HG03045 (cell line): Measurements from ENCODE around the gene NAALADL2.

ENCODE experiments used
- ATAC-seq: cut with Tn5 transposase; IDR thresholded peaks from one replicate; pipeline ENCODE4 v1.9.1; 2021; ENCODE audit warnings: mild to moderate bottlenecking, moderate library complexity; ENCODE audit not compliant: unreplicated experiment

The NAALADL2 gene

DNA sequence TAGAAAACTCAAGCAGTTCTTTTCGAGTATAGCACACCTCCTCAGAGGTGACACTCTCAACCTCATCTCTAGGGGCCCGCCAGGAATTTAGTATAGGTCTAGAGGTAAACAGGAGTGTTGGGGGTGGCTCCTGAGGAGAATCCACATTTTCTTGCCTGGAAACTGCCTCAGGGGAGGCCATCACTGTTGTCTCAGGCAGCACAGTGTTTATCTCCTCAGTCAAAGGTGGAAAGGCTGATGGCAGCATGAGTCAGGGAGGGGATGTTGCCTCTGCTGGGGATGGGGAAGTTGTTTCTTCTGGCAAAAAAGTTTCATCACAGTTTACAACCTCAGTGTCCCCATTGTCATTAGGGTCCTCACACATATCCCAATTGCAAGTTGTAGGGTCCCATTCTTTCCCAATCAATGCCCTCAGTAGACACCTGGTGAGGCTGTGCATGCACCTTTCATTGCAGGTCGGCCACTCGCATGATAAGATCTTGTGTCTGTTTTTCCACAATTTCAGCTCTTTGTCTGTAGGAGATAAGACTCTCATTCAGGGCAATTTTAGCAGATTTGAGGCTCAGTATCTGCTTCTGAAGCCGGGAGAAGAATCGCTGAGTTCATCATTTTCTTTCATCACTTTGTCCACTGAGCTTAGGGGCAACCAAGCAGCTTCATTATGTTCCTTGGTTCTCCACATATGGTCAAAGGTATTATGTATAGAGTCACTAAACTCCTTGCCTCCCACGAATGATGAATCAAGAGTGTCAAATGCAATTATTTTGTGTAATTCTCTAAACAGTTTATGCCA is 25.8 kb downstream of the NAALADL2 start:
- no peak for ATAC-seq

GRCh38 chr3:174891524-174892203 is 32.5 kb downstream of the NAALADL2 start:
- ATAC-seq: no peak

GRCh38 chr3:174907027-174907426 is 47.9 kb downstream of the NAALADL2 start:
- no peak for ATAC-seq

DNA sequence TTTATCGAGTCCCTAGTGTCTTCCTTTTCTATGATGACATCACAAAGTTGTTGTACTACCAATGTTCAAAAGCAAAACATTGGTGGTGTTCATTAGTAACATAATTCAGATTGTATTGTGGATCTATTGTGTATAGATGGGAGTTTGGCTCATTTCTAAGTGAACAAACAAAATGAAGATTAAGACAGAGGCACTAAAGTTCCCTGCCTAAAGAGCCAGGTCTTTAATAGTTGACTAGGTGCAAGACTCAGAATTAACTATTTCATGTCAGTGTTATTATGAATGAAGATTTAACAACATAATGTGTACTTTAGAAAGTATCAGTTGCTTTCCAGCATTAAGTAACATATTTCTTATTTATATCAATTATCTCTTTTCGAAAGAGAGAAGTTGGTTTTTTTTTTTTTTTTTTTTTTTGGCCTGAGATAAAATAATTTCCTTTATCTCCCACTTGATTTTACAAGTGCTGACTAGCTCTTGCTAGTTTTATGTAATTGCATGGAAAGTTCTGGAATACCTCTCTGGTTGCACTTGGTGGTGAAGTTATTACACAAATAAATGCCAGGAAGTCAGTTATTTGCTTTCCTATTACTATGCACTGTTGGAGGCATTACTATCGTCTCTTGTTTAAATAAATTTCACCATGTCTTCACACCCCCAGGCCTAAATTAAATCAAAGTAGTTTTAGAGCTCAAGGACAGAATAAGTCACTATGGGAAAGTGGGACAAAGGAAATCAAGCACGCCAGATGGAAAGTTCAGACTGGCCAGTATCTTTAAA is 48.7 kb downstream of the NAALADL2 start:
- ATAC-seq: no peak

DNA sequence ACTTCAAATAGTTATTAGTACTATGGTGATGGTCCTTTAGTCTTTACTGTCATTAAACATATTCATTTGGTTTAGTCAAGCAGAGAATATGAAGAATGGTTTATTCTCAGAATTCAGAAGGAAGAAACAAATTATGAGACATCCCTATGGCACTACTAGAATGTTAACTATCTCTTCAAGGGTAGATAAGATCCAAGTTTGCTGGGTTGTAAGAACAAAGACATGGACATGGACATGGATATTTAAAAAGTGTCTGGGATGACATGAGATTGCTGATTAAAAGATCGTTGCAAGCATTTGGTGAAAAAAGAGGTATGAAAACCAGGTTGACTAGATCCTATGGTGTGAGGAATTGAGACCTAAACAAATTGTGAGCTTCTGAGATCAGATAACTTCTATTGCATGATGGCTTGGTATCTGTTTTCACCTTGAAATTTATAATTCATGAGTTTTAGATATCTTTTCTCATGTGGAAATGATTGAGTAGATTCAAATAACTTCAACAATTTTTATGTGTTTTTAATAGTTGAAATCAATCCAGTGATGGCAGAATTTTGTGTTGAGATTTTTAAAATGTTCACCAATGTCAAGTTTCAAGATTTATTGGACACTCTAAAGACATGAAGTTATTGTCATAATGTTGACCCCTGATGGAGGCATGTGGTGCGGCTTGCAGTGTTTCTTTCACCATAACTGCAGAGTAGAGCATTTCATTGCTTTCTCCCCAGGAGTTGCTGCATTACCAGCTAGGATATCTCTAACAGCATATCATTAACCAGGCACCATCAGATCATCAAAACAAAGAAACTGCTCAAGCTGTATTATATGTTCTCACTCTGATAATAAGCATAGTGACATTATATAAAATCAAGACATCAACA is 72.6 kb downstream of the NAALADL2 start:
- ATAC-seq: no peak

DNA sequence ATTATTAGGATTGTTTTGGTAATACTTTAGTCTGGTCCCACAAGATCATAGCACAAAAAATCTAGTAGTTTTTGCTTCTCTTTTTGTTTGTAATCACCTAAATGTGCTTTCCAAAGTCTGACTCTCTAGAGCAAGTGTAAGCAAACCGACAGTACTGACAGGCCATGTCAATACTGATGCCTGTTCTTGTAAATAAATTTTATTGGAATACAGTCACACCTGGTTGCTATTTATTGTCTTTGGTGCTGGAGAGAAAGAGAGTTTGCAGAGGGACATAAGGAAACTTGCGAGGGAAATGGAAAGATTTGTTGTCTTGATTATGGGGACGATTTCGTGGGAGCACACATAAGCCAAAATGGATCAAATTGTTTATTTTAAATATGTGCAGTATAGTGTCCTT is 77.5 kb downstream of the NAALADL2 start:
- ATAC-seq: no peak

GRCh38 chr3:174937478-174937877 is 78.3 kb downstream of the NAALADL2 start:
- ATAC-seq: no peak

DNA sequence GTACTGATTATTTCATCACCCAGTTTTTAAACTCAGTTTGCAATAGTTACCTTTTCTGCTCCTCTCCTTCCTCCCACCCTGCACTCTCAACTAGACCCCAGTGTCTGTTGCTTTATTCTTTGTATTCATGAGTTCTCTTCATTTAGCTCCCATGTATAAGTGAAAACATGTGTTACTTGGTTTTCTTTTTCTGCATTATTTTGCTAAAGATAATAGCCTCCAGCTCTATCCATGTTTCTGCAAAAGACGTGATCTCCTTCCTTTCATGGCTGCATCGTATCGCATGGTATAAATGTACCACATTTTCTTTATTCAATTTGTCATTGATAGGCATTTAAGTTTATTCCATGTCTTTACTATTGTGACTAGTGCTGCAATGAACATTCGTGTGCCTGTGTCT is 79.0 kb downstream of the NAALADL2 start:
- ATAC-seq: no peak

DNA sequence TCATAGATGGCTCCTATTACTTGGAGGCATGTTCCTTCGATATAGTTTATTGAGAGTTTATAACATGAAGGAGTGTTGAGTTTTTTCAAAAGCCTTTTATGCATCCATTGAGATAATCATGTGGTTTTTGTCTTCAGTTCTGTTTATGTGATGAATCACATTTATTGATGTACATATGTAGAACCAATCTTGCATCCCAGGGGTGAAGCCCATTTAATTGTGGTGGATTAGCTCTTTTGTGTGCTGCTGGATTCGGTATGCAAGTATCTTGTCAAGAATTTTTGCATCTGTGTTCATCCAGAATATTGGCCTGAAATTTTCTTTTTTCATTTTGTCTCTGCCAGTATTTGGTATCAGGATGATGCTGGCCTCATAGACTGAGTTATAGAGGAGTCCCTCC is 81.0 kb downstream of the NAALADL2 start:
- ATAC-seq: no peak

- no peak for ATAC-seq
These were observed 86.1 kb downstream of the NAALADL2 start for GRCh38 chr3:174945276-174945675.

- no peak for ATAC-seq
These were observed 86.8 kb downstream of the NAALADL2 start for GRCh38 chr3:174945951-174946350.

DNA sequence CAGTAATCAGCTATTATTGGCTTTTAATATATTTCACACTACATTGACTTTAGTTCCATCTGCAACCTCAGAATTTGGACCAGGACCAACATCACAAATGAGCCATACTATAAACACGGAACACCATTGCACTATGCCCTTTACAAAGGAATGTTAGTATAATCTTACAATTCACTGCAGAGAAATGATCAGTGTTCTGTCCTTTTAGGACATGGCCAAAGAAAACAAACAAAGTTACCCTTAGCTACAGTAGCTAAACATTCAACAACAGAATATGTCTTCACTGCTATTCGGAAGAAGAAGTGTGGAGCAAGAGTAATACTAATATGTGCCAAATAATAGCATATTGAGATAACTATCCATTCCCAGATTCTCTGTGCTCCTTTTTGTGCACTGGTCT is 90.4 kb downstream of the NAALADL2 start:
- no peak for ATAC-seq

DNA sequence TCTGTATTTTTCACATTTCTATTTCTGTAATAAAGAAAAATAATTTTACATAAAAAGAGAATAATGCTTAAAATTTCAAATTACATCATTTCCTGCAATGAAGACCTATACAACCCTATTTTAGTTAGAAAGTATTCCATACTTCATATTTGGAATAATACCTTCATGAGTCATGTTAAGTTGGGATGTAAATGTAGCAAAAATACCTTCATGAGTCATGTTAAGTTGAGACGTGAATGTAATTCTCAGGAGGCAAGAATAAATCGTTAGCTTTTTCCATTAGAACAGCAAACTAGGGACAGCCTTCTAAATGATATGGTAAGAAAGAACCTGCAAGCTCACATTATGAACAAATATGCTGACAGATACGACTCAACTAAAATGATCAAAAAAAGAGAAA is 91.9 kb downstream of the NAALADL2 start:
- no peak for ATAC-seq

DNA sequence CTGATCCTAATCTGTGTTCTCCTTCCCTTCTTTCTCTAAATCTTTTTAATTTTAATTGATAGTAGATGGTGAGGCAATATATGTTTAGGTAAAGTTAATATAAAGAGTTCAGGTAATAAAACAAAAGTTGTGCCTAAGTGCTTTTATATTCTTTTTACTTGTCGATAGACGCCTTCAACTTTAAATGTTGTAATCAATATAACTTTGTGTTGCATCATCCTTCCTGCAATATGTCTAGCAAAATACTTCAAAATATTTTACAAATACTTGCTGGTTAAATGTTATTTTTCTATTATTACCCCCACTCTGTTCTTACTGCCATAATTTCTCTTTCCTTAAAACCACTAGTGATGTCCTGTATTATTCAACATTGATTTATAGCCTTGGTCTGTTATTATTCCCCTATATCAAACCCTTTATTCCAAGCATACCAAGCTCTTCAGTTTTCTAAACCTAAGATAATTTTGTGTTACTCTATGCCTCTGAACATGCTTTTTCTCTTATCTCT is 92.4 kb downstream of the NAALADL2 start:
- ATAC-seq: no peak

DNA sequence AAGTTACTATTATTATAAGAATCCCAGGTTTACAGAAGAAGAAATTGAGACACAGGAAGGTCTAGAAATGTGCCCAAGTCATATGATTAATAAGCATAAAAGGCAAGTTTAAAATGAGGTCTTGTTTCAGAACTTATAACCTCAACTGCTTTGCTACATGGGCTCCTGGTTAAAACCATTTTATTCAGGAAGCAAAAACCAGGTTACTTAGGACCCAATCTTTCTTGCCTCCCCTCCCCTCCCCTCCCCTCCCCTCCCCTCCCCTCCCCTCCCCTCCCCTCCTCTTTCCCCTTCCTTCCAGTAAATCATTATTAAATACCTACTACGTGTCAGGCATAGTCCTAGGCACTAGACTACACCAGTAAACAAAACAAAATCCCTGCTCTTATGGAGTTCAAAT is 93.9 kb downstream of the NAALADL2 start:
- no peak for ATAC-seq

GRCh38 chr3:174955513-174956016 is 96.4 kb downstream of the NAALADL2 start:
- ATAC-seq: no peak

GRCh38 chr3:174957081-174957480 is 97.9 kb downstream of the NAALADL2 start:
- ATAC-seq: no peak

- no peak for ATAC-seq
These were observed 98.4 kb downstream of the NAALADL2 start for GRCh38 chr3:174957551-174958001.

DNA sequence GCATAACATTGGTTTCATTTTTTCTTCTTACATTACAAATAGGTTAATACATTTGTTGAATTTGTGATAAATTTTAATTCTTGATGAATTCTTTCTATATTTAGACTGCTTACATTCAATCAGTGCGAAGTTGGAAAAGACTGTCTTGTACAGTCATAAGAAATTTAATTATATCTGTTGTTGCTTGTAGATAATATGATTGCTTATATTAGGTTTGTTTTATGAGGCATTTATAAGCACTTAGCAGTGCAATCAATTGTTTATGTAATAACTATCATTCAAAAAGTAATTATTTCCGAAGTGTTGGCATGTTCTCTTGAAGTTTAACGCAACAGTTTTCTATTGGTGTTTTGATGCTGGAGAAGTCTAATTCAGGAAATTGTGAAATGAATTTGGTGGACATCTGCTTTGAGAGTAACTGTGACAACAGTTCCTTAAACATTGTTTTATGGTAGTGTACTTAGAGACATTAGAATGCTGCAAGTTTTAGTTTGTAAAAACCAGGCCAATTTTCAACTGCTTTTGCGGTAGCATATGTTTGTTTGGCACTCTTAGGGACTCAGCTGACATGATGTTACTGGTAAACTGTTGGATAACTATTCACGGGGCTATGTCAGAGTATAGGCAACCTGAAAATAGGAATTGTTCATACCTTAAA is 99.7 kb downstream of the NAALADL2 start:
- no peak for ATAC-seq
